Breast epithelium (tissue), 3 donors: ENCODE measurements around the gene C1orf210.

ENCODE experiments used
- CTCF ChIP-seq, 3 donors: fragments of 450-650 bp; IDR thresholded peaks; one replicate each; pipeline ENCODE4 v1.5.1; 2016 to 2017; ENCODE audit warnings: antibody characterized with exemption in 3 of 3, mild to moderate bottlenecking in 3 of 3, moderate library complexity in 3 of 3
- POLR2A ChIP-seq: fragments of 450-650 bp; IDR thresholded peaks from one replicate; pipeline ENCODE4 v1.6.1; 2016; ENCODE audit warnings: antibody characterized with exemption, mild to moderate bottlenecking, moderate library complexity
- POLR2AphosphoS5 ChIP-seq, 3 donors: sonication (generic); formaldehyde crosslinking; IDR thresholded peaks; one replicate each; pipeline ENCODE4 v1.6.1; 2017; ENCODE audit warnings: antibody characterized with exemption in 3 of 3

- TF ChIP-seq CTCF (IDR thresholded peaks at IDR 0.05) = no peak
- TF ChIP-seq POLR2AphosphoS5 (IDR thresholded peaks at IDR 0.05) = no peak
- no peak for TF ChIP-seq POLR2A
Observed at GRCh38 chr1:43296207-43296606, 10.8 kb upstream of the C1orf210 start.
